ENCODE measurements around the gene RHBDF1. TPM values are rescaled to one million over a fixed set of nuclear protein-coding genes. Genes with fewer than 3 reads are reported as not detected.

The RHBDF1 gene
- total RNA-seq, 1 donor from 2014 or later: 48.4 TPM

DNA sequence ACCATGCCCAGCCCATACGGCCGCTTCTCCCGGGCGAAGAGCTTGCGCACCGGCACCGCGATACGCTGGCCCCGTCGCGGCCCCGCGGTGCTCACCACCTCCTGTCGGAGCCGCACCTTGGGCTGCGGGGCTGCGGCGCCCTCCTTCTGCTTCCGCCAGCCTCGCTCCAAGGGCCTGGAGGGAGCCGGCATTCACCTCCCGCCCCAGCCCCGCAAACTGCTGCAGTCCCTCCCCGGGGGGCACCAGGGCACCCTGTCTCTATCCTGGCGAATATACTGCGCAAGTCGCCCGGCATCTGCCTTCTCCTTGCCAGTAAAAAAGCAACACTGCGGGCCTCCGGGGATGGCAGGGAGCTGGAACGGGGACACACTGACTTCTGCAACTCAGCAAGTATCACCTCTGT lies 10.6 kb downstream of the RHBDF1 start:
- no peaks in the 10 kb centered on the region for H3K27me3 ChIP-seq
- H3K36me3 ChIP-seq: peaks cover 67% of the 10 kb centered on the region
- ATAC-seq (no peak), DNase-seq (no peak)
- no peaks in the 10 kb centered on the region for H3K9me3 ChIP-seq
- no peak overlapping the region for H3K4me3 ChIP-seq
- no peak overlapping the region for H3K27ac ChIP-seq
- TF ChIP-seq CTCF (IDR thresholded peaks at IDR 0.05): no peak
- intact Hi-C loops (cut with DNase I): no loop called here
- H3K4me1 ChIP-seq: peaks cover 12% of the 10 kb centered on the region

DNA sequence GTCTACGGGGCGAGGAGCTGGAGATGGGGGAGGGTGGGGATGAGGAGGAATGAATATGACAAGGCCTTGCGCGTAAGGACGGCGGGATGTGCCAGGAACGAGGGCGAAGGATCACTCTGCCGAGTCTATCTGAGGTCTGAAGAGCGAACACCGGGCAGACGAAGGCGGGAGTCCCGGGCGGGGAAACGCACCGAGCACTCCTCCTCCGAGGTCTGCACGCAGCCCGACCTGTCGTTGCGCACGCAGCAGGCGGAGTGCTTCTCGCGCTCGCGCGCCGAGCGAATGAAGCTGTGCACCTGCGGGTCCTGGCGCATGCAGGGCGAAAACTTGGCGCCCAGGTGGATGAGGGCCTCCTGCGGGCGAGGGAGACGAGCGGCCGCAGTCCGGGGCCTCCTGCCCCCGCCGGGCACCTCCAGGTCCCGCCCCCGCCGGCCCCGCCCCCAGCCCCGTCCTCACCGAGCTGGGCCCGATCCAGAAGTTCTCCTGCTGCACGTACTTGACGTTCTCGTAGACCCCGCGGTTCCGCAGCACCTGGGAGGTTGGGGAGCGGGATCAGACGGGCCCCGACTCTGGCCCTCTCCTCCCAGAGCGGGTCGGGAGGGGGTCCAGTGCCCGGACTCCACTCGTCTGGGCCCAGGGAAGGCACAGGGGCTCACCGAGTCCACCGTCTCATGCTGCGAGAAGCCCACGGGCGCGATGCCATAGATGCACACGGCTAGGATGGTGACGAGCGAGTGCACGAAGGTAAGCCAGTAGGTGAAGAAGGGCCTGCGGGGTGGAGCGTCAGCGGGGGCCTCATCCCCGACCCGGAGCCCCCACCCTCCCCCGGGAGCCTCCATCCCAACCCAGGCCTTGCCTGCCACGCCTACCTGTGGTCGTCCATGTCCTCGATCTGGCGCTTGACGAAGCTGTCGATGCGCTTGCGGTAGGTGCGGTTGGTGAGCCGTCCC lies 11.2 kb downstream of the RHBDF1 start:
- Histone ChIP-seq H3K4me1 (peaks cover 7% of the 10 kb centered on the region), H3K27me3 (no peaks in the 10 kb centered on the region), H3K36me3 (peaks cover 74% of the 10 kb centered on the region), H3K4me3 (no peak overlapping the region), H3K9me3 (no peaks in the 10 kb centered on the region), H3K27ac (no peak overlapping the region)
- intact Hi-C loops (cut with DNase I): no loop called here
- ATAC-seq: no peak
- no peak for TF ChIP-seq CTCF (IDR thresholded peaks at IDR 0.05)
- peak; percentile 63 for DNase-seq

- Histone ChIP-seq H3K4me3 (no peak overlapping the region), H3K9me3 (no peaks in the 10 kb centered on the region), H3K4me1 (no peaks in the 10 kb centered on the region), H3K27ac (no peak overlapping the region), H3K36me3 (peaks cover 74% of the 10 kb centered on the region), H3K27me3 (no peaks in the 10 kb centered on the region)
- peak; percentile 62 for DNase-seq
- intact Hi-C loops (cut with DNase I): no loop called here
- TF ChIP-seq CTCF (IDR thresholded peaks at IDR 0.05): no peak
- ATAC-seq: no peak
Observed at GRCh38 chr16:60166-60565, 12.3 kb downstream of the RHBDF1 start.

DNA sequence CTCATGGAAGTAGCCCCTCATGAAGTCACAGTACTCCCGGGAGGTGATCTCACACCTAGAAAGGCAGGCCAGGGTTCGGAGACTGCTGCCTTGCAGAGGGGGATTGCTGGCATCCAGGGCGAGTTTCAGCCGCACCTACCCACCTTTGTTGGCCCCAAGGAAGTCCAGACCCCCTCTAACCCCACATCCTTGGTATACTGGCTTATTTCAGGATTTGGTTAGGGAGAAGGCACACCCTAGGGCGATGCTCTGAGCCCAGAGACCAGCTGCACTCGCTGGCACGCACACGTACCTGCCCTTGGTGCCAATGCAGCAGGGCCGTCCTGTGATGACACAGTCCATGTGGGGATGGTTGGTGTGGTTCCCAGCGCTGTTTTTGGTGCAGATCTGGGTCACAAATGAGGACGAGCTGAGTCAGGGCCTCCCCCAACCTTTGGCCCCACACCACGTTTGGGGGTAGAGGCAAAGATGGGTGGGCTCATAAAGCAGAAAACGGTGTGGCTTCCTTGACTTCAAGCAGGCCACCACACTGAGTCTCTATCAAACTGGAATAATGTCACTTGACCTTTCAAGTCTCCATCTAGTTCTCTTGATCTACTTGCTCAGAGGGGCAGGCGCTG lies 12.9 kb downstream of the RHBDF1 start:
- intact Hi-C loops (cut with DNase I): no loop called here
- H3K4me1 ChIP-seq: peaks cover under 1% of the 10 kb centered on the region
- no peak for TF ChIP-seq CTCF (IDR thresholded peaks at IDR 0.05)
- H3K9me3 ChIP-seq: no peaks in the 10 kb centered on the region
- H3K27me3 ChIP-seq: no peaks in the 10 kb centered on the region
- H3K27ac ChIP-seq: no peak overlapping the region
- ATAC-seq (no peak), DNase-seq (no peak)
- no peak overlapping the region for H3K4me3 ChIP-seq
- peaks cover 74% of the 10 kb centered on the region for H3K36me3 ChIP-seq

- no peak overlapping the region for H3K27ac ChIP-seq
- peaks cover 5% of the 10 kb centered on the region for H3K4me1 ChIP-seq
- ATAC-seq (no peak), DNase-seq (no peak)
- no peaks in the 10 kb centered on the region for H3K9me3 ChIP-seq
- H3K27me3 ChIP-seq: no peaks in the 10 kb centered on the region
- no peak overlapping the region for H3K4me3 ChIP-seq
- peaks cover 72% of the 10 kb centered on the region for H3K36me3 ChIP-seq
- intact Hi-C loops (cut with DNase I): no loop called here
- TF ChIP-seq CTCF (IDR thresholded peaks at IDR 0.05): no peak
Observed at GRCh38 chr16:58491-59439, 13.7 kb downstream of the RHBDF1 start.

All from upper lobe of right lung (tissue), 1 donor.